Measurements from ENCODE around the gene CAVIN2.

GRCh38 chr2:191802180-191802579, 44.7 kb downstream of the CAVIN2 start:
- TF ChIP-seq ZBTB33 (IDR thresholded peaks at IDR 0.05; ENCODE audit: borderline replicate concordance, low read depth): no peak
- TF ChIP-seq TAF1 (IDR thresholded peaks at IDR 0.05; ENCODE audit: borderline replicate concordance, low read depth, low read length): no peak
- TF ChIP-seq CTCF (IDR thresholded peaks at IDR 0.05): no peak
- no peak for TF ChIP-seq YY1 (IDR thresholded peaks at IDR 0.05; ENCODE audit: low read depth)
- TF ChIP-seq SMC3 (IDR thresholded peaks at IDR 0.05; ENCODE audit: low read depth, low read length): no peak
- TF ChIP-seq JUND (IDR thresholded peaks at IDR 0.05): no peak
- TF ChIP-seq USF2 (IDR thresholded peaks at IDR 0.05; ENCODE audit: borderline replicate concordance, low read depth, low read length): no peak
- no peak for TF ChIP-seq EP300 (IDR thresholded peaks at IDR 0.05; ENCODE audit: borderline replicate concordance in 1 of 2, low read depth in 1 of 2, low read length in 1 of 2)
- no peak for TF ChIP-seq SIN3A (IDR thresholded peaks at IDR 0.05; ENCODE audit: borderline replicate concordance, low read depth, low read length)
- no peak for TF ChIP-seq POLR2AphosphoS5 (IDR thresholded peaks at IDR 0.05; ENCODE audit: low read depth, low read length)
- no peak for TF ChIP-seq EZH2phosphoT487 (IDR thresholded peaks at IDR 0.05; ENCODE audit: borderline replicate concordance, low read depth)

All from SK-N-SH (cell line).